DND-41 (cell line): ENCODE measurements around the gene TIMM22.

Experiments used
- ATAC-seq: fragments of 200-7000 bp; cut with Tn5 transposase; 3 replicates; pipeline ENCODE4 v1.9.1; 2021; ENCODE audit warnings: low read depth; ENCODE audit not compliant: insufficient read depth
- DNase-seq: peaks from one replicate; pipeline ENCODE4 v3.0.0-alpha.2; 2020
- H2AFZ ChIP-seq: 2 replicates; pipeline ENCODE4 v1.6.0; 2012; ENCODE audit warnings: low read depth, low read length
- H3K27ac ChIP-seq: 2 replicates; pipeline ENCODE4 v1.5.1; 2012; ENCODE audit warnings: low read length, inconsistent platforms
- H3K27me3 ChIP-seq: fragments of 200-600 bp; sonication (generic); 2 replicates; pipeline ENCODE4 v1.6.0; 2012; ENCODE audit warnings: low read length, mild to moderate bottlenecking, inconsistent platforms; ENCODE audit not compliant: insufficient read depth, poor library complexity
- H3K36me3 ChIP-seq: 2 replicates; pipeline ENCODE4 v1.5.1; 2012; ENCODE audit warnings: low read length, inconsistent platforms; ENCODE audit not compliant: insufficient read depth
- H3K4me1 ChIP-seq: 2 replicates; pipeline ENCODE4 v1.5.1; 2012; ENCODE audit warnings: mild to moderate bottlenecking, low read length; ENCODE audit not compliant: insufficient read depth
- H3K4me2 ChIP-seq: 2 replicates; pipeline ENCODE4 v1.6.0; 2012; ENCODE audit warnings: mild to moderate bottlenecking, moderate library complexity, low read length, inconsistent platforms; ENCODE audit not compliant: insufficient read depth
- H3K4me3 ChIP-seq, 2 experiments: fragments of 200-600 bp in 1 of 2; shearing (Covaris generic) in 1 of 2; 2 replicates each; pipeline ENCODE4 v1.5.1; 2012 to 2016; ENCODE audit warnings: inconsistent platforms in 2 of 2, low read length in 2 of 2, mild to moderate bottlenecking in 2 of 2, low read depth in 1 of 2, moderate library complexity in 1 of 2
- H3K79me2 ChIP-seq: 2 replicates; pipeline ENCODE4 v1.6.0; 2012; ENCODE audit warnings: low read length, inconsistent platforms; ENCODE audit not compliant: insufficient read depth
- H3K9ac ChIP-seq: 2 replicates; pipeline ENCODE4 v1.6.0; 2012; ENCODE audit warnings: low read depth, mild to moderate bottlenecking, inconsistent platforms, low read length, moderate library complexity
- H3K9me3 ChIP-seq: 2 replicates; pipeline ENCODE4 v1.5.1; 2012; ENCODE audit warnings: low read length, moderate library complexity, mild to moderate bottlenecking, inconsistent platforms; ENCODE audit not compliant: insufficient read depth, severe bottlenecking
- H4K20me1 ChIP-seq: 2 replicates; pipeline ENCODE4 v1.6.0; 2012; ENCODE audit warnings: low read length; ENCODE audit not compliant: insufficient read depth
- EZH2 ChIP-seq: IDR thresholded peaks from 3 replicates; pipeline ENCODE4 v1.6.1; 2012; ENCODE audit warnings: borderline replicate concordance, low read depth, mild to moderate bottlenecking, moderate library complexity, low read length, inconsistent platforms; ENCODE audit not compliant: severe bottlenecking
- TF ChIP-seq, protein P1 (sequence below): IDR thresholded peaks from 2 replicates; pipeline ENCODE4 v1.5.1; 2012; ENCODE audit warnings: borderline replicate concordance, low read length, moderate library complexity, mild to moderate bottlenecking; ENCODE audit not compliant: poor library complexity, severe bottlenecking; ENCODE audit errors: extremely low read depth

The TIMM22 gene

GRCh38 chr17:956905-957304, 40.0 kb upstream of the TIMM22 start:
- Histone ChIP-seq H3K4me1 (no peaks in the 10 kb centered on the region), H3K4me2 (no peak overlapping the region), H3K27me3 (no peaks in the 10 kb centered on the region), H4K20me1 (no peaks in the 10 kb centered on the region), H3K9me3 (no peaks in the 10 kb centered on the region), H3K79me2 (no peaks in the 10 kb centered on the region), H3K9ac (no peak overlapping the region), H2AFZ (no peak overlapping the region), H3K27ac (no peak overlapping the region), H3K36me3 (no peaks in the 10 kb centered on the region), H3K4me3 (no peak overlapping the region)
- ATAC-seq (no peak), DNase-seq (no peak)
- TF ChIP-seq EZH2 = no peak
- TF ChIP-seq, protein P1, sequence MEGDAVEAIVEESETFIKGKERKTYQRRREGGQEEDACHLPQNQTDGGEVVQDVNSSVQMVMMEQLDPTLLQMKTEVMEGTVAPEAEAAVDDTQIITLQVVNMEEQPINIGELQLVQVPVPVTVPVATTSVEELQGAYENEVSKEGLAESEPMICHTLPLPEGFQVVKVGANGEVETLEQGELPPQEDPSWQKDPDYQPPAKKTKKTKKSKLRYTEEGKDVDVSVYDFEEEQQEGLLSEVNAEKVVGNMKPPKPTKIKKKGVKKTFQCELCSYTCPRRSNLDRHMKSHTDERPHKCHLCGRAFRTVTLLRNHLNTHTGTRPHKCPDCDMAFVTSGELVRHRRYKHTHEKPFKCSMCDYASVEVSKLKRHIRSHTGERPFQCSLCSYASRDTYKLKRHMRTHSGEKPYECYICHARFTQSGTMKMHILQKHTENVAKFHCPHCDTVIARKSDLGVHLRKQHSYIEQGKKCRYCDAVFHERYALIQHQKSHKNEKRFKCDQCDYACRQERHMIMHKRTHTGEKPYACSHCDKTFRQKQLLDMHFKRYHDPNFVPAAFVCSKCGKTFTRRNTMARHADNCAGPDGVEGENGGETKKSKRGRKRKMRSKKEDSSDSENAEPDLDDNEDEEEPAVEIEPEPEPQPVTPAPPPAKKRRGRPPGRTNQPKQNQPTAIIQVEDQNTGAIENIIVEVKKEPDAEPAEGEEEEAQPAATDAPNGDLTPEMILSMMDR = no peak

DNA sequence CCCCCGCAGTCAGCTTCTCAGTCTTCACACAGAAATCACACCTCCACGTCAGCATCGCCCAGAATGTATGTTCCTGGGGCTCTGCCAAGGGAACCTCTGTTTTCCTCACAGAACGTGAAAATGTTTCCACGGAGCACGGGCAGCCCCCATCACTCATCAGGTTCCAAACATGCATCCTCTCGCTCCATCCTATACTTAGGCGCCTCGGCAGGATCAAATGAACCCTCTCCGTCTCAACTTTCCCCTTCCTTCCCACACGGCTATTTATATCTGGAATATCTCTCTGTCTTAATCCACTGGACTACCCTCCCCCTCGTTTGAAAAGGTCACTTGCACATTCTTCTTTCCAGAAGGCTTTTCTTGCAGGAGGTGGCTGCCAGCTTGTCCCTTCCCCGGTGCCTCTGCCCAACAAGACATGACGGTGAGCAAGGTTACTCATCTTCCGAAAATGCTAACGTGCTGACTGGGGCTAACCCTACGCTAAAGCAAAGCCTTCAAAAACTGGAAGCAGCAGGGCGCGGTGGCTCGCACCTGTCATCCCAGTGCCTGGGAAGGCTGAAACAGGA, 39.0 kb upstream of the TIMM22 start:
- H4K20me1 ChIP-seq = no peaks in the 10 kb centered on the region
- H3K27me3 ChIP-seq = peaks cover 3% of the 10 kb centered on the region
- H3K4me1 ChIP-seq = no peaks in the 10 kb centered on the region
- H3K27ac ChIP-seq = no peak overlapping the region
- no peak overlapping the region for H3K4me3 ChIP-seq
- no peak for TF ChIP-seq EZH2
- TF ChIP-seq, protein P1 = no peak
- no peak for DNase-seq
- H2AFZ ChIP-seq = no peak overlapping the region
- no peak for ATAC-seq
- H3K9me3 ChIP-seq = no peaks in the 10 kb centered on the region
- H3K79me2 ChIP-seq = no peaks in the 10 kb centered on the region
- H3K9ac ChIP-seq = no peak overlapping the region
- H3K36me3 ChIP-seq = no peaks in the 10 kb centered on the region
- H3K4me2 ChIP-seq = no peak overlapping the region

- H3K4me2 ChIP-seq = no peak overlapping the region
- H3K9me3 ChIP-seq = no peaks in the 10 kb centered on the region
- H4K20me1 ChIP-seq = no peaks in the 10 kb centered on the region
- H3K27ac ChIP-seq = no peak overlapping the region
- DNase-seq = no peak
- no peak for ATAC-seq
- no peak overlapping the region for H2AFZ ChIP-seq
- H3K4me3 ChIP-seq = no peak overlapping the region
- H3K79me2 ChIP-seq = no peaks in the 10 kb centered on the region
- no peak overlapping the region for H3K9ac ChIP-seq
- TF ChIP-seq, protein P1 = no peak
- no peak for TF ChIP-seq EZH2
- no peaks in the 10 kb centered on the region for H3K4me1 ChIP-seq
- peaks cover 3% of the 10 kb centered on the region for H3K27me3 ChIP-seq
- H3K36me3 ChIP-seq = no peaks in the 10 kb centered on the region
Observed at GRCh38 chr17:958712-959451, 38.0 kb upstream of the TIMM22 start.
